HG03066 (cell line): ENCODE measurements around the gene MTHFSD.

Experiments
- ATAC-seq: cut with Tn5 transposase; IDR thresholded peaks from one replicate; pipeline ENCODE4 v1.9.1; 2021; ENCODE audit warnings: low read depth; ENCODE audit not compliant: unreplicated experiment

The MTHFSD gene

DNA sequence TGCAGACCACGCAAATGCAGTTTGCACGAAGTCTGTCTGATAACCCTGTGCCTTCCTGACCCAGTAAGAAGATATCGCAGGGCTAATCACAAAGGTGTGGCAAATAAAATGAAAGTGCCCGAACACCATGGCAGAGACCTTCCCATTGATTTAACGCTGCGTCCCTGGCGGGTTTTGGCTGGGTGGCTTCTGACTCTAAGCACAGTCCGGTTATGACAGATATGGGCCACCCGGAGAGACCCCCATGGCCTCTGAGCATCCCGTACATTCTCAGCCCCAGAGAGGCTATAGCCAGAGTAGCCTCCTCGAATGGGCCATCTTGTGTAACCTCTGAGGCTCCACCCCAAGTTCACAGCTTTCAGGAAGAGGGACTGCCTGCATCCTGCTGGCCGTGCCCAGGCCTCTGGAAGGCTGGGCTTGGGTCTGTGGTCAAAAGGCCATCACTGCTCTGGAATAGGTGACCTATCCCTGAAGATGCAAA lies 17.0 kb upstream of the MTHFSD start:
- ATAC-seq: no peak

GRCh38 chr16:86571530-86571915 lies 16.5 kb upstream of the MTHFSD start:
- ATAC-seq: no peak

DNA sequence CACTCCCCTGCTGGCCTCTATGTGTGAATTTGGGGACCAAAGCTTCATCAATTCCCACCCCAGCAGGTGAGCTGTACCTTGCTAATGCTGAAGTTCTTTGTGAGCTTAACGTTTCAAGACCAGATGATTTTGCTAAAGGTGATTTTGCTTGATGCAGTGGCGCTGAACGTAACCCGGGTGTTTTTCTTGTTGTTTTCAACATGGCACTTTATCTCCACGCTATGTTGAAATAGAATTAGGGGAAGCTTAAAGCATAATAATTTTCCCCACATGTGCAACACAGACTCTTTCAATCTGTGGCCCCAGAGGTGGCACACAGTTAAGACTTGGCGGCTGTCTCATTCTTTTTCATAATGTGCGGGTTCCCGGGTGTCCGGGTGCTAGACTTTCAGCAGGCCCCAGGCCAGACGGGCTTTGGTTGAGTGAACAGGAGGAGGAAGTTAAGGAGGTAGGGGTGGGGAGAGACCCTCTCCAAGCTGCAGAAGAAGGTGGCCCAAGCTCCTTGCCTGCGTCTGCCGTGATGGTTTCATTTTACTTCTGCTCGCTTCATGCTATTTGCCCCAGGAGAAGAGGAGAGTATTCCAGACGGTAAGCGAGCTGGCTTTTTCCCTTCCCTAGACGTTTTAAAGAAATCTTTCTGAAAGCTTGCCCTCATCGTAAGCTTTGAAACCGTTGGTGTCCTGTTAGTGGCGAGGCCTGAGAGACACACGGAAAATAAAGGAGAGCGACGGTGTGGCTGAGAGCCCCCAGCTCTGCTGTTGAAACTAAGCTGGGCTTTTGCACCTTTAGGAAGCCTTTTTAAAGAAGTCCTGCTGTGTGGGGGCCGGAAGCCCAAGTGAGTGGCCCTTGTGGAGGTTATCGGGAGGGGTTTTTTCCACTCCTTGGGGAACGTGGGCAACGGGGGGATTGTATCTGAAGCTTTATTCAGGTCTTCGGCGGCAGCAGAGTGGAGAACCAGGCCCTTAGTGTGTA lies 15.8 kb upstream of the MTHFSD start:
- ATAC-seq: no peak

DNA sequence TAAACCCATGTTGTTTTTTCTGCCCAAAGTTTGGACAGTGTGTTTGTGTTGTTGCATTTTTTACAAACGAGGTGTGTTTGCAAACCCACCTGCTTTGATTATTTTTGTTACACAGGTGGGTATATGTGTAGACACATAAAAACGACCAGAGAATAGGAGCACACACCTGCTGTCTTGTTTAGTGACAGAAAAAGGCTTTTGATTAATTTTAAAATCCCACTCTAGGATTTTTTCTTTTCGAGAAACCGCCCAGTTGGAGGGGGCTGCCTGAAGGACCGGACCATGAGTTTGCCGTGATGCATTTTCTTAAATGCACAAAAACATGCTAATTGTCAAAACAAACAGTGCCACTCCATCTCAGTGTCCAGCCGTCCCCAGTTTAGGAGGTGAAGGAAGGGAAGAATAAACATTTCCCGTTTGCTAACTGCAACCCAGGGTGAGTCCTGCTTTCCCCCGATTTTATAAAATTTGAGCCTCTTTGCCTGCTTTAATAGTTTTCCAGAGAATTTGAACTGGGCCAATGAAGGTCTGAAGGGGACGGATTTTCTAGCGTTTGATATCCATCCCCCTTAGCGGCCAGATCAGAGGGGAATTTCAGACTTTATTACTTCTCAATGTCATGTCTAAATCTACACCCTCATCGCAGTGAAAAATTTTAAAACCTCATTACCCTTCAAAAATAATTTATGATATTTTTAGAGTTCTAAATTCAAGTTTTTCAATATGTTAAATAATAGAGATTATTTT lies 14.8 kb upstream of the MTHFSD start:
- no peak for ATAC-seq

DNA sequence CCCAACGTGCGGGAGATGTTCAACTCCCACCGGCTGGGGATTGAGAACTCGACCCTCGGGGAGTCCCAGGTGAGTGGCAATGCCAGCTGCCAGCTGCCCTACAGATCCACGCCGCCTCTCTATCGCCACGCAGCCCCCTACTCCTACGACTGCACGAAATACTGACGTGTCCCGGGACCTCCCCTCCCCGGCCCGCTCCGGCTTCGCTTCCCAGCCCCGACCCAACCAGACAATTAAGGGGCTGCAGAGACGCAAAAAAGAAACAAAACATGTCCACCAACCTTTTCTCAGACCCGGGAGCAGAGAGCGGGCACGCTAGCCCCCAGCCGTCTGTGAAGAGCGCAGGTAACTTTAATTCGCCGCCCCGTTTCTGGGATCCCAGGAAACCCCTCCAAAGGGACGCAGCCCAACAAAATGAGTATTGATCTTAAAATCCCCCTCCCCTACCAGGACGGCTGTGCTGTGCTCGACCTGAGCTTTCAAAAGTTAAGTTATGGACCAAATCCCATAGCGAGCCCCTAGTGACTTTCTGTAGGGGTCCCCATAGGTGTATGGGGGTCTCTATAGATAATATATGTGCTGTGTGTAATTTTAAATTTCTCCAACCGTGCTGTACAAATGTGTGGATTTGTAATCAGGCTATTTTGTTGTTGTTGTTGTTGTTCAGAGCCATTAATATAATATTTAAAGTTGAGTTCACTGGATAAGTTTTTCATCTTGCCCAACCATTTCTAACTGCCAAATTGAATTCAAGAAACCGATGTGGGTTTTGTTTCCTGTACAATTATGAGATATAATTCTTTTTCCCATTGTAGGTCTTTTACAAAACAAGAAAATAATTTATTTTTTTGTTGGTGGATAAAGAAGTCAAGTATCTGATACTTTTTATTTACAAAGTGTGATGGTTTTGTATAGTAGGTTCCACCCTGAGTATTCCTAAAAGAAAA lies 13.9 kb upstream of the MTHFSD start:
- ATAC-seq: no peak

DNA sequence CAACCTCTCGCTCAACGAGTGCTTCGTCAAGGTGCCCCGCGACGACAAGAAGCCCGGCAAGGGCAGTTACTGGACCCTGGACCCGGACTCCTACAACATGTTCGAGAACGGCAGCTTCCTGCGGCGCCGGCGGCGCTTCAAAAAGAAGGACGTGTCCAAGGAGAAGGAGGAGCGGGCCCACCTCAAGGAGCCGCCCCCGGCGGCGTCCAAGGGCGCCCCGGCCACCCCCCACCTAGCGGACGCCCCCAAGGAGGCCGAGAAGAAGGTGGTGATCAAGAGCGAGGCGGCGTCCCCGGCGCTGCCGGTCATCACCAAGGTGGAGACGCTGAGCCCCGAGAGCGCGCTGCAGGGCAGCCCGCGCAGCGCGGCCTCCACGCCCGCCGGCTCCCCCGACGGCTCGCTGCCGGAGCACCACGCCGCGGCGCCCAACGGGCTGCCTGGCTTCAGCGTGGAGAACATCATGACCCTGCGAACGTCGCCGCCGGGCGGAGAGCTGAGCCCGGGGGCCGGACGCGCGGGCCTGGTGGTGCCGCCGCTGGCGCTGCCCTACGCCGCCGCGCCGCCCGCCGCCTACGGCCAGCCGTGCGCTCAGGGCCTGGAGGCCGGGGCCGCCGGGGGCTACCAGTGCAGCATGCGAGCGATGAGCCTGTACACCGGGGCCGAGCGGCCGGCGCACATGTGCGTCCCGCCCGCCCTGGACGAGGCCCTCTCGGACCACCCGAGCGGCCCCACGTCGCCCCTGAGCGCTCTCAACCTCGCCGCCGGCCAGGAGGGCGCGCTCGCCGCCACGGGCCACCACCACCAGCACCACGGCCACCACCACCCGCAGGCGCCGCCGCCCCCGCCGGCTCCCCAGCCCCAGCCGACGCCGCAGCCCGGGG lies 12.9 kb upstream of the MTHFSD start:
- ATAC-seq: no peak

DNA sequence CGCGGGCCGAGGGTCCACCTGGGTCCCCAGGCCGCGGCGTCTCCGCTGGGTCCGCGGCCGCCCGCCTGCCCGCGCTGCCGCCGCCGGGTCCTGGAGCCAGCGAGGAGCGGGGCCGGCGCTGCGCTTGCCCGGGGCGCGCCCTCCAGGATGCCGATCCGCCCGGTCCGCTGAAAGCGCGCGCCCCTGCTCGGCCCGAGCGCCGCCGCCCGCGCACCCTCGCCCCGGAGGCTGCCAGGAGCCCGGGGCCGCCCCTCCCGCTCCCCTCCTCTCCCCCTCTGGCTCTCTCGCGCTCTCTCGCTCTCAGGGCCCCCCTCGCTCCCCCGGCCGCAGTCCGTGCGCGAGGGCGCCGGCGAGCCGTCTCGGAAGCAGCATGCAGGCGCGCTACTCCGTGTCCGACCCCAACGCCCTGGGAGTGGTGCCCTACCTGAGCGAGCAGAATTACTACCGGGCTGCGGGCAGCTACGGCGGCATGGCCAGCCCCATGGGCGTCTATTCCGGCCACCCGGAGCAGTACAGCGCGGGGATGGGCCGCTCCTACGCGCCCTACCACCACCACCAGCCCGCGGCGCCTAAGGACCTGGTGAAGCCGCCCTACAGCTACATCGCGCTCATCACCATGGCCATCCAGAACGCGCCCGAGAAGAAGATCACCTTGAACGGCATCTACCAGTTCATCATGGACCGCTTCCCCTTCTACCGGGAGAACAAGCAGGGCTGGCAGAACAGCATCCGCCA lies 12.1 kb upstream of the MTHFSD start:
- no peak for ATAC-seq

DNA sequence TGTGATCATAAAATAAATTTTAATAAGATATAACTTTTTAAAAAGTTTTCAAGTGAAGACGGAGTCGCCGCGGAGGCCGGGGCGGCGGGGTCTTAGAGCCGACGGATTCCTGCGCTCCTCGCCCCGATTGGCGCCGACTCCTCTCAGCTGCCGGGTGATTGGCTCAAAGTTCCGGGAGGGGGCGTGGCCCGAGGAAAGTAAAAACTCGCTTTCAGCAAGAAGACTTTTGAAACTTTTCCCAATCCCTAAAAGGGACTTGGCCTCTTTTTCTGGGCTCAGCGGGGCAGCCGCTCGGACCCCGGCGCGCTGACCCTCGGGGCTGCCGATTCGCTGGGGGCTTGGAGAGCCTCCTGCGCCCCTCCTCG lies 11.5 kb upstream of the MTHFSD start, which contains the start of gene FOXC2:
FOXC2 (plus strand) TSS at position 229 of the 365 bp plus-strand sequence. CDS start 507 bp downstream, outside the sequence.
- ATAC-seq: no peak

GRCh38 chr16:86565644-86566511 lies 10.8 kb upstream of the MTHFSD start:
- no peak for ATAC-seq

DNA sequence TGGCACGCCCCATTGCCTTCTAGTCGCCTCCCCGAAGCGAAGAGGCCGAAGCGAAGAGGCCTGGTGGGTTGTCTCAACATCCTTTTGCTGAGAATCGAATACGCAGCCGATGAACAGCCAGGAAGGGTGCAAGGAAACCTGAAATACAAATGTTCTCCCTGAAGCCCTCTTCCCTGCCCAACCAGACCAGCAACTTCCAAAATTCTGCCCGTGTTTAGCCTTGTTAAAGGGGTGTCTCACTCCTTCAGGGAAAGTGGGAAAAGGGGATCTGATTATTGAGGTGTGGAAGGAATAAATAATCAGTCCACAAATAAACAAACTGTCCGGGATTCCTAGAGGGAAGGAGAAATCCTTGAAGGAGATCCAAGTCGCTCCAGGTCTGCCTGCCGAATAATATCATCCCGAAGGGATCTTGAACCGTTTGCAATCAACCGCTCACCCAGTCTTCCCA lies 10.2 kb upstream of the MTHFSD start:
- no peak for ATAC-seq

GRCh38 chr16:86563469-86564345 lies 8.7 kb upstream of the MTHFSD start:
- peak; percentile 73 for ATAC-seq

GRCh38 chr16:86562356-86562755 lies 7.3 kb upstream of the MTHFSD start:
- ATAC-seq: no peak

GRCh38 chr16:86559802-86560305 lies 4.8 kb upstream of the MTHFSD start:
- ATAC-seq: no peak

GRCh38 chr16:86558355-86559193 lies 3.5 kb upstream of the MTHFSD start:
- no peak for ATAC-seq

DNA sequence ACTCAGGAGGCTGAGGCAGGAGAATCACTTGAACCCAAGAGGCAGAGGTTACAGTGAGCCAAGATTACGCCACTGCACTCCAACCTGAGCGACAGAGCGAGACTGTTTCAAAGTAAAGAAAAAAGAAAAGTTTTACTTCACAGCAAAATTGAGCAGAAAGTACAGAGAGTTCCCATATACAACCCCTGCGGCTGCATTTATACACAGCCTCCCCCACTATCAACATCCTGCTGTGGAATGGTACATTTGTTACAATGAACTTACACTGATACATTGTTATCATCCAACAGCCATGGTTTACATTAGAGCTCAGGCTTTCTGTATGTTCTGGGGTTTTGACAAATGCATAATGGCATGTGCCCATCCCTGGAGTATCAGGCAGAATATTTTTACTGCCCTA lies 2.6 kb upstream of the MTHFSD start:
- no peak for ATAC-seq

DNA sequence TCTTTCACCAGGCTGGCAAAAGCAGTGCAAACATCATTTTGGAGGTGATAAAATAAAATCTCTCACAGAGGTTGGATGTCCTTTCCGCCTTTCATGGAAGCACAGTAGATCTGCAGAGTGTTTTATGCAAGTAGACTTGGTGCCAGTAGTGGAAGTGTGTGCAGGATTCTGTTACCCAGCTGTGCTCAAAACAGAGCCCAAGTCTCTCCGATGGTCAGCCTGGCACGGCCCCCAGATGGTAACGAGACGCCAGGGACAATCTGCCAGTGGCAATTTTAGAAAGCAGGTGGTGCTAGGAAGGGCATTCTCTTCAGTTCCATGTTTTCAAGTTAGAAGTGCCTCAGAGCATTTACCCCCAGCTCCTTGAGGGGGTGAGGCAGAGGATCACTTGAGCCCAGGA lies 1.5 kb upstream of the MTHFSD start:
- no peak for ATAC-seq
